ENCODE results near the gene PIK3CD. TPM values are rescaled to one million over a fixed set of nuclear protein-coding genes. Genes with fewer than 3 reads are reported as not detected.

The PIK3CD gene
- total and polyA plus RNA-seq, 2 experiments from 2014 or later, result 1.2 to 1.3 TPM

- Histone ChIP-seq H3K4me3 (no peak overlapping the region), H3K9me3 (ENCODE audit: low read depth) (no peaks in the 10 kb centered on the region), H4K20me1 (ENCODE audit: insufficient read depth, poor library complexity, severe bottlenecking) (no peaks in the 10 kb centered on the region), H3K36me3 (replicated peaks; ENCODE audit: insufficient read depth, low read depth) (no peaks in the 10 kb centered on the region), H2AFZ (no peak overlapping the region), H3K27me3 (no peaks in the 10 kb centered on the region), H3K79me2 (no peaks in the 10 kb centered on the region), H3K4me2 (no peak overlapping the region), H3K4me1 (ENCODE audit: insufficient read depth) (no peaks in the 10 kb centered on the region), H3K27ac (no peak overlapping the region), H3K9me2 (replicated peaks; ENCODE audit: insufficient read depth) (no peaks in the 10 kb centered on the region)
- no peak for TF ChIP-seq EZH2phosphoT487 (IDR thresholded peaks at IDR 0.05; ENCODE audit: low read depth, severe bottlenecking, unreplicated experiment)
- TF ChIP-seq, protein P1, sequence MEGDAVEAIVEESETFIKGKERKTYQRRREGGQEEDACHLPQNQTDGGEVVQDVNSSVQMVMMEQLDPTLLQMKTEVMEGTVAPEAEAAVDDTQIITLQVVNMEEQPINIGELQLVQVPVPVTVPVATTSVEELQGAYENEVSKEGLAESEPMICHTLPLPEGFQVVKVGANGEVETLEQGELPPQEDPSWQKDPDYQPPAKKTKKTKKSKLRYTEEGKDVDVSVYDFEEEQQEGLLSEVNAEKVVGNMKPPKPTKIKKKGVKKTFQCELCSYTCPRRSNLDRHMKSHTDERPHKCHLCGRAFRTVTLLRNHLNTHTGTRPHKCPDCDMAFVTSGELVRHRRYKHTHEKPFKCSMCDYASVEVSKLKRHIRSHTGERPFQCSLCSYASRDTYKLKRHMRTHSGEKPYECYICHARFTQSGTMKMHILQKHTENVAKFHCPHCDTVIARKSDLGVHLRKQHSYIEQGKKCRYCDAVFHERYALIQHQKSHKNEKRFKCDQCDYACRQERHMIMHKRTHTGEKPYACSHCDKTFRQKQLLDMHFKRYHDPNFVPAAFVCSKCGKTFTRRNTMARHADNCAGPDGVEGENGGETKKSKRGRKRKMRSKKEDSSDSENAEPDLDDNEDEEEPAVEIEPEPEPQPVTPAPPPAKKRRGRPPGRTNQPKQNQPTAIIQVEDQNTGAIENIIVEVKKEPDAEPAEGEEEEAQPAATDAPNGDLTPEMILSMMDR (IDR thresholded peaks at IDR 0.05; ENCODE audit: poor library complexity), result no peak
- TF ChIP-seq EZH2 (IDR thresholded peaks at IDR 0.05; ENCODE audit: borderline replicate concordance), result no peak
- no peak for DNase-seq (ENCODE audit: low spot score)
- 95% methylated on average over 40 of the region's 42 CpGs for WGBS (ENCODE audit: low lambda C conversion rate, missing lambda C conversion rate)
Measured at GRCh38 chr1:9603766-9604753, 47.5 kb upstream of the PIK3CD start.

DNA sequence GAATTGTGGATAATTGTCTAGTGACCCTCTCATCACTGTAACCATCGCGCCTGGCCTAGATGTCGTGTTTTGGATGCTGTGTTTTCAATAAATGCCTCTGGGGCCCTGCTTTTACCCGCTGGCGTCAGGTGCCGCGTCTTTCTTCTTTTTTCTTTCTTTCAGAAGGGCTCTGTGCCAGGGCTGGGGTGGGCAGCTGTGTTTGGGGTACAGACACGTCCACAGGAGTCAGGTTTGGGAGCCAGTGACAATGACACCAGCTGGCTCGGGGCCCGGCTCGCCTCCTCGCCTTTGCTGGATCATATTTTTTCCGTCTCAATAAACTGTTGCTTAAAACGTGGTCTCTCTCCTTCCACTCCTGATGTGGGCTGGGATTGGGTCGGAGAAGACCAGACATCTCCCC, 46.7 kb upstream of the PIK3CD start:
- WGBS (ENCODE audit: low lambda C conversion rate, missing lambda C conversion rate), result 96% methylated on average over 15 of the region's 15 CpGs
- no peaks in the 10 kb centered on the region for H3K9me3 ChIP-seq (ENCODE audit: low read depth)
- DNase-seq (ENCODE audit: low spot score), result no peak
- TF ChIP-seq EZH2 (IDR thresholded peaks at IDR 0.05; ENCODE audit: borderline replicate concordance) (no peak), EZH2phosphoT487 (IDR thresholded peaks at IDR 0.05; ENCODE audit: low read depth, severe bottlenecking, unreplicated experiment) (no peak)
- TF ChIP-seq, protein P1 (IDR thresholded peaks at IDR 0.05; ENCODE audit: poor library complexity), result no peak
- no peaks in the 10 kb centered on the region for H3K36me3 ChIP-seq (replicated peaks; ENCODE audit: insufficient read depth, low read depth)
- H2AFZ ChIP-seq, result no peak overlapping the region
- H3K4me3 ChIP-seq, result no peak overlapping the region
- H4K20me1 ChIP-seq (ENCODE audit: insufficient read depth, poor library complexity, severe bottlenecking), result no peaks in the 10 kb centered on the region
- no peaks in the 10 kb centered on the region for H3K4me1 ChIP-seq (ENCODE audit: insufficient read depth)
- H3K27ac ChIP-seq, result no peak overlapping the region
- no peaks in the 10 kb centered on the region for H3K79me2 ChIP-seq
- no peaks in the 10 kb centered on the region for H3K27me3 ChIP-seq
- H3K9me2 ChIP-seq (replicated peaks; ENCODE audit: insufficient read depth), result no peaks in the 10 kb centered on the region
- H3K4me2 ChIP-seq, result no peak overlapping the region

- H3K79me2 ChIP-seq, result no peaks in the 10 kb centered on the region
- no peaks in the 10 kb centered on the region for H3K27me3 ChIP-seq
- H3K4me2 ChIP-seq, result no peak overlapping the region
- H2AFZ ChIP-seq, result no peak overlapping the region
- no peaks in the 10 kb centered on the region for H3K4me1 ChIP-seq (ENCODE audit: insufficient read depth)
- H3K4me3 ChIP-seq, result no peak overlapping the region
- no peaks in the 10 kb centered on the region for H3K36me3 ChIP-seq (replicated peaks; ENCODE audit: insufficient read depth, low read depth)
- H3K9me2 ChIP-seq (replicated peaks; ENCODE audit: insufficient read depth), result no peaks in the 10 kb centered on the region
- TF ChIP-seq, protein P1 (IDR thresholded peaks at IDR 0.05; ENCODE audit: poor library complexity), result no peak
- TF ChIP-seq EZH2 (IDR thresholded peaks at IDR 0.05; ENCODE audit: borderline replicate concordance), result no peak
- TF ChIP-seq EZH2phosphoT487 (IDR thresholded peaks at IDR 0.05; ENCODE audit: low read depth, severe bottlenecking, unreplicated experiment), result no peak
- H3K9me3 ChIP-seq (ENCODE audit: low read depth), result no peaks in the 10 kb centered on the region
- DNase-seq (ENCODE audit: low spot score), result no peak
- no peaks in the 10 kb centered on the region for H4K20me1 ChIP-seq (ENCODE audit: insufficient read depth, poor library complexity, severe bottlenecking)
- 97% methylated on average over 14 of the region's 14 CpGs for WGBS (ENCODE audit: low lambda C conversion rate, missing lambda C conversion rate)
- no peak overlapping the region for H3K27ac ChIP-seq
Measured at GRCh38 chr1:9605946-9606455, 45.5 kb upstream of the PIK3CD start.
